SU-DHL-6 (cell line): Measurements from ENCODE around the gene FGF10.

Source experiments
- CTCF ChIP-seq: fragments of 200-600 bp; sonication (generic); IDR thresholded peaks from one replicate; pipeline ENCODE4 v1.5.1; 2017; ENCODE audit warnings: antibody characterized with exemption, mild to moderate bottlenecking, low read length, moderate library complexity; ENCODE audit not compliant: insufficient read depth, poor library complexity, severe bottlenecking
- EZH2phosphoT487 ChIP-seq: fragments of 200-600 bp; sonication (generic), shearing (Covaris generic); conservative IDR thresholded peaks from 2 replicates; pipeline ENCODE4 v1.6.1; 2018; ENCODE audit warnings: mild to moderate bottlenecking, antibody characterized with exemption, low read length, moderate library complexity, mixed read lengths

GRCh38 chr5:44388321-44389089 lies 715 bp downstream of the FGF10 start:
- TF ChIP-seq CTCF (no peak), EZH2phosphoT487 (no peak)
